Measurements from ENCODE around the gene NXPH1.

Gene NXPH1

GRCh38 chr7:8761731-8762130 is 328.3 kb downstream of the NXPH1 start:
- TF ChIP-seq CTCF (IDR thresholded peaks at IDR 0.05; ENCODE audit: low read depth, low read length), result no peak
- H3K4me3 ChIP-seq (ENCODE audit: low read depth, low read length), result no peak overlapping the region

GRCh38 chr7:8762803-8763202 is 329.4 kb downstream of the NXPH1 start:
- no peak overlapping the region for H3K4me3 ChIP-seq (ENCODE audit: low read depth, low read length)
- TF ChIP-seq CTCF (IDR thresholded peaks at IDR 0.05; ENCODE audit: low read depth, low read length), result no peak

- TF ChIP-seq CTCF (IDR thresholded peaks at IDR 0.05; ENCODE audit: low read depth, low read length), result no peak
- H3K4me3 ChIP-seq (ENCODE audit: low read depth, low read length), result no peak overlapping the region
Observed at GRCh38 chr7:8765374-8765773, 332.0 kb downstream of the NXPH1 start.

GRCh38 chr7:8773518-8773917 is 340.1 kb downstream of the NXPH1 start:
- no peak overlapping the region for H3K4me3 ChIP-seq (ENCODE audit: low read depth, low read length)
- TF ChIP-seq CTCF (IDR thresholded peaks at IDR 0.05; ENCODE audit: low read depth, low read length), result no peak

- TF ChIP-seq CTCF (IDR thresholded peaks at IDR 0.05; ENCODE audit: low read depth, low read length), result no peak
Observed at GRCh38 chr7:8778459-8778858, 345.1 kb downstream of the NXPH1 start.

GRCh38 chr7:8781166-8781565 is 347.8 kb downstream of the NXPH1 start:
- no peak overlapping the region for H3K4me3 ChIP-seq (ENCODE audit: low read depth, low read length)
- TF ChIP-seq CTCF (IDR thresholded peaks at IDR 0.05; ENCODE audit: low read depth, low read length), result no peak

More at GRCh38 chr7:8778459-8778858, 345.1 kb downstream of the NXPH1 start:
- no peak overlapping the region for H3K4me3 ChIP-seq (ENCODE audit: low read depth, low read length)

GRCh38 chr7:8783229-8783628 is 349.8 kb downstream of the NXPH1 start:
- H3K4me3 ChIP-seq (ENCODE audit: low read depth, low read length), result no peak overlapping the region

More at GRCh38 chr7:8783229-8783628, 349.8 kb downstream of the NXPH1 start:
- no peak for TF ChIP-seq CTCF (IDR thresholded peaks at IDR 0.05; ENCODE audit: low read depth, low read length)
